Ishikawa (cell line): ENCODE results near the gene CACHD1.

Source experiments
- EP300 ChIP-seq: IDR thresholded peaks from 2 replicates; pipeline ENCODE4 v1.6.1; 2012; ENCODE audit warnings: borderline replicate concordance
- FOXM1 ChIP-seq: IDR thresholded peaks from 2 replicates; pipeline ENCODE4 v1.6.1; 2012; ENCODE audit warnings: low read depth, borderline replicate concordance
- MAX ChIP-seq: IDR thresholded peaks from 2 replicates; pipeline ENCODE4 v1.6.1; 2012
- YY1 ChIP-seq: IDR thresholded peaks from 2 replicates; pipeline ENCODE4 v1.6.1; 2012; ENCODE audit warnings: low read depth

- TF ChIP-seq FOXM1 (no peak), EP300 (no peak), YY1 (no peak), MAX (no peak)
Observed at GRCh38 chr1:64540265-64540791, 70.4 kb downstream of the CACHD1 start.
